ENCODE measurements around the gene YJEFN3.

YJEFN3 gene

DNA sequence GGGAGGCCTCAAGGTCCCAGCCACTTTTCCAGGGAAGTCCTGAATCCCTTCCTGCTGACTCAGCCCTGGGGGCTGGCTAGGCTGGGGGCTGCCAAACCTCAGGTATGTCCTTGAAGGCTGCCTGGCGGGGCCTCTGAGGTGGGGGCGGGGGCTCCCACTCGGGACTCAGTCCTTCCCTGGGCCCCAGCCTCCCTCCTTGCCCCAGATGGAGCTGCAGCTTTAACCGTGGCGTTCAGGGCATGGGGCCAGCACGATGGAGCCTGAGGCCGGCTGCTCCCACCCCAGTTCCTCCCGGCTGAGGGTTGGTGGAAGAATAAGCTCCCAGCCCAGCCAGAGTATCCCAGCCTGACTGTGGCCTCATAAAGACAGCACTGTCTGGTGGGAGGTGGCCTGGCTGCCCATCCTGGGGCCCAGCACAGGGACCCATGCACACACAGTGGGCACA is 21.8 kb downstream of the YJEFN3 start:
- TF ChIP-seq, protein P1, sequence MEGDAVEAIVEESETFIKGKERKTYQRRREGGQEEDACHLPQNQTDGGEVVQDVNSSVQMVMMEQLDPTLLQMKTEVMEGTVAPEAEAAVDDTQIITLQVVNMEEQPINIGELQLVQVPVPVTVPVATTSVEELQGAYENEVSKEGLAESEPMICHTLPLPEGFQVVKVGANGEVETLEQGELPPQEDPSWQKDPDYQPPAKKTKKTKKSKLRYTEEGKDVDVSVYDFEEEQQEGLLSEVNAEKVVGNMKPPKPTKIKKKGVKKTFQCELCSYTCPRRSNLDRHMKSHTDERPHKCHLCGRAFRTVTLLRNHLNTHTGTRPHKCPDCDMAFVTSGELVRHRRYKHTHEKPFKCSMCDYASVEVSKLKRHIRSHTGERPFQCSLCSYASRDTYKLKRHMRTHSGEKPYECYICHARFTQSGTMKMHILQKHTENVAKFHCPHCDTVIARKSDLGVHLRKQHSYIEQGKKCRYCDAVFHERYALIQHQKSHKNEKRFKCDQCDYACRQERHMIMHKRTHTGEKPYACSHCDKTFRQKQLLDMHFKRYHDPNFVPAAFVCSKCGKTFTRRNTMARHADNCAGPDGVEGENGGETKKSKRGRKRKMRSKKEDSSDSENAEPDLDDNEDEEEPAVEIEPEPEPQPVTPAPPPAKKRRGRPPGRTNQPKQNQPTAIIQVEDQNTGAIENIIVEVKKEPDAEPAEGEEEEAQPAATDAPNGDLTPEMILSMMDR (IDR thresholded peaks at IDR 0.05; ENCODE audit: low read depth, low read length): no peak
- DNase-seq (ENCODE audit: low read depth in 2 of 2): peak in 1 of 2 donors; percentile 39
- no peak overlapping the region for H3K4me3 ChIP-seq (replicated peaks in 1 of 2; ENCODE audit: low read depth in 2 of 2, low read length in 2 of 2)

DNA sequence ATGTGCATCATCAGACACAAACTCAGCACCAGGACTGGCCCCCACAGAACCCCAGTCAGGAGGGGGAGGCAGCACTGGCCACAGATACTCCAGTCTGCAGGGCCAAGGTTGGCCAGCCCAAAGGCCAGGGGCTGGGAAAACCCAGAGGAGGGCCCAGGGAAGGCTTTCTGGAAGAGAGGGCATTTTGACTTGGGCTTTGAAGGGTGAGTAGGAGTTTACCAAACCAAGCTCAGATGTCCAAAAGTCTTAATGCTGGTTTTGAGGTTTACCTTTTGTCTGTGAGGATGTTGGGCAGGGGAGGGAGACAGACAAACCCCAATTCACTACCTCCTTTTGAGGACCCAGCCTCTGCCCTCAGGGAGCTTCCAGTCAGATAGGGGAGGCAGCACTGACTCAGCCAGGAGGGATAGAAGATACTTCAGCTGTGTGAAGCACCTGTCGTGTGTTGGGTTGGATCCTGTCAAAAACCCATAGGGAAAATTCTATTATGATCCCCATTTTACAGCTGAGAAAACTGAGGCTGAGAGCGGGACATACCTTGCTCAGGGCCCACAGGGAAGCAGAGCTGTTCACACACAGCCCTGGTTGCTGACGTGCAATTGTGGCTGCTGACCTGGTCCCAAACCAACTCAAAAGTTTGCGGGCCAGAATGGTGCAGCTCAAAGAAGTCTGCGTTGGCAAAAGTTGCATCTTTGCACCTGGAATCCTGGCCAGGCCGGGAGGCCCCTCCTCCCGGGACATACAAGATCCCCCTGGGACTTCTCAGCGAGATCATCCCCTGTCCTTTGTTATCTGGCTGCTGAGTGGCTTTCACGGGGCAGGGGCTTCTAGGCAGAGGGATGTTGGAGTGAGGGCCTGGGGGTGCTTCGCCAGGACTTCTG is 22.5 kb downstream of the YJEFN3 start:
- DNase-seq (ENCODE audit: low read depth in 2 of 2): no peak
- no peak overlapping the region for H3K4me3 ChIP-seq (replicated peaks in 1 of 2; ENCODE audit: low read depth in 2 of 2, low read length in 2 of 2)
- TF ChIP-seq, protein P1 (IDR thresholded peaks at IDR 0.05; ENCODE audit: low read depth, low read length): no peak

DNA sequence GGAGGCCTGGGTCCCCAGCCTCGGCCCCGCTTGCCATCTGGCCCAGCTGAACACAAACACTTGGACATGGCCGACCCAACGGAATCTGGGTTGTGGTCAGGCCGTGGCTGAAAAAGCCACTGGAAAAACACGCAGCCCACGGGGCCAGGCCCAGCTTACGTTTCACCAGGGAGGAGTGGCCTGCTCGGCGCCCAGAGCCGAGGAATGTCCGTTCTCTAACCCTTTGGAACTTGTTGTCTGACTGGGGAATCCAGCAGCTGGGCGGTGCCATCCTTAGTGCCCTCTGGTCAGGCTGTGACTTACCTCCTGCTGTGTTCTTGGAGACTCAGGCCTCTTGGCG is 23.1 kb downstream of the YJEFN3 start:
- TF ChIP-seq, protein P1 (IDR thresholded peaks at IDR 0.05; ENCODE audit: low read depth, low read length): no peak
- H3K4me3 ChIP-seq (replicated peaks in 1 of 2; ENCODE audit: low read depth in 2 of 2, low read length in 2 of 2): no peak overlapping the region
- DNase-seq (ENCODE audit: low read depth in 2 of 2): no peak

GRCh38 chr19:19552798-19553197 is 24.1 kb downstream of the YJEFN3 start:
- TF ChIP-seq, protein P1 (IDR thresholded peaks at IDR 0.05; ENCODE audit: low read depth, low read length): peak; percentile 79
- peak; percentile 34 for DNase-seq (ENCODE audit: low read depth in 2 of 2)
- no peak overlapping the region for H3K4me3 ChIP-seq (replicated peaks in 1 of 2; ENCODE audit: low read depth in 2 of 2, low read length in 2 of 2)

GRCh38 chr19:19553670-19554069 is 25.0 kb downstream of the YJEFN3 start:
- TF ChIP-seq, protein P1 (IDR thresholded peaks at IDR 0.05; ENCODE audit: low read depth, low read length): no peak
- DNase-seq (ENCODE audit: low read depth in 2 of 2): no peak
- H3K4me3 ChIP-seq (replicated peaks in 1 of 2; ENCODE audit: low read depth in 2 of 2, low read length in 2 of 2): no peak overlapping the region

DNA sequence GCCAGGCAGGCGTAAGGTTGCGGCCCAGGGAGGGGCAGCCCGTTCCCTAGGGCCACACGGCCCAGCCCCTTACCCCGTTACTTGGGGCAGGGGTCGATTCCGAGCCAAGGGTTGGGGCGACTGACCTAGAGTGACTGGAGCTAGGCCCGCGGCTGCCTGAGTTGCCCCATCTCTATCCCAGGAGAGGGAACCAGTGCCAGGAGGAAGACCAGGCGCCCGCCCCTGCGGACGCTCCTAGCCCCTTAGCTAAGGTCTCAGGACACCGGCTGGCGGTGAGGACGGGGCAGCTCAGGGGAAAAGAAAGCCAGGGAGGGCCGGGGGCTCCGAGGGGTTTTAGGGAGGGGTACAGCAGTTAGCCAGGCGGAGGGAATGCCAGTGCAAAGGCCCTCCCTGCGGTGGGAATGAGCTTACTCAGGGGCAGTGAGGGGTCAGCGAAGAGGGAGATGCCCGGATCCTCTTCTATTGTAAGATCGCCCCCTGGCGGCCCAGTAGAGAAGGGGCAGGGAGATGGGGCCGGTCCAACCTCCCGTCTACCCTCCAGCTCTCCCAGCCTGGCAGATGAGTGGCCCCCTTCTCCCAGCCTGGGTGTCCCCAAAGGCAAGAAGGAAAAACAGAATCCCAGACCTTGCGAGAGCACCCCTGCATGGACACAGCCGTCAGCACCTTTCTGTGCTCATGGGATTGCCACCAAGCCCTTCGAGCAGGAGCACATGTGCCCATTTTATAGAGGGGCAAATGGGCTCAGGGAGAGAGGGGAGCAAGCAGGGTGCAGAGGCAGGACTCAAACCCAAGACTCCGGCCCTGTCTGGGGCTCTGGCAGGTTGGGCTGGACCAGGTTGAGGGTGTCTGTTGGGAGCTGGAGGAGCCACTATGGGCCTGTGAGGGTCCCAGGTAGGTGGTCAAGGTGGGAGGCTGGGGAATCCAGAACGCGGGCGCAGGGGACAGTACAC is 25.6 kb downstream of the YJEFN3 start:
- TF ChIP-seq, protein P1 (IDR thresholded peaks at IDR 0.05; ENCODE audit: low read depth, low read length): peak; percentile 86
- DNase-seq (ENCODE audit: low read depth in 2 of 2): peak; percentile 41 to 54
- H3K4me3 ChIP-seq (replicated peaks in 1 of 2; ENCODE audit: low read depth in 2 of 2, low read length in 2 of 2): no peak overlapping the region
